Fibroblast of skin of left quadriceps (primary cell): ENCODE data around the gene RRN3.
"Not testable (repeated sequence)": the region's sequence is repeated elsewhere in the genome, so short reads cannot be mapped to it uniquely, and the experiment has no call there.

ENCODE experiments used
- DNase-seq, 2 experiments: peaks; one replicate each; pipeline ENCODE4 v3.0.0-alpha.2; 2013; ENCODE audit warnings: low read depth in 2 of 2

Gene RRN3

GRCh38 chr16:15028801-15029698 is 65.0 kb downstream of the RRN3 start:
- DNase-seq = not testable (repeated sequence)

GRCh38 chr16:15028345-15028715 is 65.7 kb downstream of the RRN3 start:
- DNase-seq = not testable (repeated sequence)

- not testable (repeated sequence) for DNase-seq
Observed at GRCh38 chr16:15027503-15028344, 66.3 kb downstream of the RRN3 start.

- not testable (repeated sequence) for DNase-seq
Observed at GRCh38 chr16:15027051-15027450, 67.0 kb downstream of the RRN3 start.

- DNase-seq = peak in 1 of 2 experiments; percentile 20
Observed at GRCh38 chr16:15025234-15025951, 68.7 kb downstream of the RRN3 start.

GRCh38 chr16:15024858-15025199 is 69.2 kb downstream of the RRN3 start:
- not testable (repeated sequence) for DNase-seq

- DNase-seq = not testable (repeated sequence)
Observed at GRCh38 chr16:15023381-15024077, 70.5 kb downstream of the RRN3 start.

GRCh38 chr16:15022194-15022593 is 71.9 kb downstream of the RRN3 start:
- not testable (repeated sequence) for DNase-seq

GRCh38 chr16:15021429-15021828 is 72.6 kb downstream of the RRN3 start:
- peak; percentile 38 to 47 for DNase-seq

- not testable (repeated sequence) for DNase-seq
Observed at GRCh38 chr16:15016951-15017580, 77.0 kb downstream of the RRN3 start.

GRCh38 chr16:15016354-15016753 is 77.7 kb downstream of the RRN3 start:
- DNase-seq = not testable (repeated sequence)

GRCh38 chr16:15015671-15016070 is 78.4 kb downstream of the RRN3 start:
- DNase-seq = not testable (repeated sequence)

- DNase-seq = not testable (repeated sequence)
Observed at GRCh38 chr16:15012941-15013340, 81.1 kb downstream of the RRN3 start.
